ENCODE results near the gene GRB10. TPM values are rescaled to one million over a fixed set of nuclear protein-coding genes. Genes with fewer than 3 reads are reported as not detected.

GRB10 gene
- total RNA-seq, 1 experiment from 2014 or later, result 68.2 TPM

DNA sequence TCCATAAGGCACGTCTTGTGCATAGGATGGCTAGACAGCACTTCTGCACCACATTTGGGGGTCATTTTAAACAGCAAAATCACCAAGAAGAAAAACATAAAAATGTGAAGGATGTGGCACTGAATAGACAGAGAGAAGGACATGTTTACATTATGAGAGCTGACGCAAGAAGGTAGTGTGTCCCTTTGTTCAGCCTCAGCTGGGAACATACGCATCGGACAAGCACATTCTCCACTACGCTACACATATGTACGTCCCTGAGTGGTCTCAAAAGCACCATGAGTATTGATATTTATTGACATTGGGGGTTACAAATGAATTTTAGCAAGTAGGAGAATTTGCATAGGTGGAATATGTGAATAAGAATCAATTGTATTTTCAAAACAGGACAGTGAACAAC lies 237.7 kb downstream of the GRB10 start:
- BruUV-seq (replicated peaks), result no TSS peak
- DNase-seq (ENCODE audit: unreplicated experiment), result no peak
- Mint-ChIP-seq H3K4me1 (ENCODE audit: insufficient read depth, unreplicated experiment) (no peaks in the 10 kb centered on the region), H3K27ac (ENCODE audit: low read depth, unreplicated experiment) (no peak overlapping the region), H3K36me3 (ENCODE audit: insufficient read depth, unreplicated experiment) (no peaks in the 10 kb centered on the region), H3K27me3 (ENCODE audit: insufficient read depth, unreplicated experiment) (no peaks in the 10 kb centered on the region), H3K9me3 (ENCODE audit: unreplicated experiment) (no peaks in the 10 kb centered on the region), H3K4me3 (ENCODE audit: unreplicated experiment) (no peak overlapping the region)
- TF ChIP-seq CTCF (IDR thresholded peaks at IDR 0.05; ENCODE audit: unreplicated experiment), result no peak
- intact Hi-C loops (cut with micrococcal nuclease), result no loop called here
- CTCF ChIA-PET, result interaction anchor here (0.7 to 1.2 kb wide), 2 partner anchors 54 to 77 kb away, joined by 3 to 5 read pairs; no protein-coding TSS in a partner anchor
- POLR2A ChIA-PET, result no interaction called here

DNA sequence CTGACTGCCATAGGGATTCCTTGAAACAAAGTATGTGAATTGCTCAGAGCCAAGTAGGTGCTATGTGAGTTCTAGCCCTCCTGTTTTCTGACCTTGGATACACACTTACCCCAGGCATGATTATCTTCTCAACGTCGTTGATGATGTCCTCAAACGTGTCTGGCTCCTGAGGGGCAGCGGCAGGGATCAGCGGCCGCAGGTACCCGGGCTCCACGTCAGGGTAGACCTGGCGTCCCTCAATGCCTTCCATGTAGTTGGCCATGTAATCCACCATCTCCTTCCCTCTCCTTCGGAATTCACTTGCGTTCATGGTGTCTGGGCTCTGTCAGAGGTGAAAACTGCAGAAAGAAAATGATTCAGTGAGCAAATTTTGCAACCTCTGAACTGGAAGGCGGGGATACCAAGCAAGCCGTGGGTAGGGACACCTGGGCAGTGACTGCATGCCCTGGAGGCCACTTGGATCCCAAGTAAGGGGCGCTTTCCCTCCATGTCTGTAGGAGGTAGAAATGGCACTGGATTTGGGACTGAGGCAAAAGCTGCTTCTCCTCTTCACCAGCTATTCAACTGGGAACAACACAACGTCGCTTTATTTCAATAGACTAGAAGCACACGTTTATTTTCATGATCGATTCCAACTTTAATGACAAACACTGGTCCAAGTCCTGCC lies 238.8 kb downstream of the GRB10 start:
- Mint-ChIP-seq H3K9me3 (ENCODE audit: unreplicated experiment) (no peaks in the 10 kb centered on the region), H3K36me3 (ENCODE audit: insufficient read depth, unreplicated experiment) (no peaks in the 10 kb centered on the region), H3K4me1 (ENCODE audit: insufficient read depth, unreplicated experiment) (no peaks in the 10 kb centered on the region), H3K4me3 (ENCODE audit: unreplicated experiment) (no peak overlapping the region), H3K27me3 (ENCODE audit: insufficient read depth, unreplicated experiment) (no peaks in the 10 kb centered on the region), H3K27ac (ENCODE audit: low read depth, unreplicated experiment) (no peak overlapping the region)
- no peak for DNase-seq (ENCODE audit: unreplicated experiment)
- TF ChIP-seq CTCF (IDR thresholded peaks at IDR 0.05; ENCODE audit: unreplicated experiment), result no peak
- intact Hi-C loops (cut with micrococcal nuclease), result no loop called here
- BruUV-seq (replicated peaks), result no TSS peak
- ChIA-PET CTCF (interaction anchor here (1.2 kb wide), 1 partner anchor 76 kb away, joined by 5 read pairs; no protein-coding TSS in a partner anchor), POLR2A (no interaction called here)

GRCh38 chr7:50542132-50542531 lies 240.6 kb downstream of the GRB10 start:
- no peaks in the 10 kb centered on the region for H3K27me3 Mint-ChIP-seq (ENCODE audit: insufficient read depth, unreplicated experiment)
- no peak overlapping the region for H3K4me3 Mint-ChIP-seq (ENCODE audit: unreplicated experiment)
- no peak overlapping the region for H3K27ac Mint-ChIP-seq (ENCODE audit: low read depth, unreplicated experiment)
- ChIA-PET CTCF (interaction anchor here (0.7 to 1.5 kb wide), 2 partner anchors 74 to 286 kb away, joined by 5 to 10 read pairs; no protein-coding TSS in a partner anchor), POLR2A (no interaction called here)
- no peaks in the 10 kb centered on the region for H3K9me3 Mint-ChIP-seq (ENCODE audit: unreplicated experiment)
- no TSS peak for BruUV-seq (replicated peaks)
- intact Hi-C loops (cut with micrococcal nuclease), result no loop called here
- H3K4me1 Mint-ChIP-seq (ENCODE audit: insufficient read depth, unreplicated experiment), result no peaks in the 10 kb centered on the region
- no peaks in the 10 kb centered on the region for H3K36me3 Mint-ChIP-seq (ENCODE audit: insufficient read depth, unreplicated experiment)
- DNase-seq (ENCODE audit: unreplicated experiment), result no peak
- no peak for TF ChIP-seq CTCF (IDR thresholded peaks at IDR 0.05; ENCODE audit: unreplicated experiment)

GRCh38 chr7:50540785-50541579 lies 241.7 kb downstream of the GRB10 start:
- BruUV-seq (replicated peaks), result no TSS peak
- H3K4me3 Mint-ChIP-seq (ENCODE audit: unreplicated experiment), result no peak overlapping the region
- no peak for DNase-seq (ENCODE audit: unreplicated experiment)
- CTCF ChIA-PET, result interaction anchor here (1.5 to 3.0 kb wide), 2 partner anchors 73 kb away, joined by 10 to 11 read pairs; no protein-coding TSS in a partner anchor
- no peak for TF ChIP-seq CTCF (IDR thresholded peaks at IDR 0.05; ENCODE audit: unreplicated experiment)
- POLR2A ChIA-PET, result no interaction called here
- no peaks in the 10 kb centered on the region for H3K4me1 Mint-ChIP-seq (ENCODE audit: insufficient read depth, unreplicated experiment)
- intact Hi-C loops (cut with micrococcal nuclease), result no loop called here
- H3K27ac Mint-ChIP-seq (ENCODE audit: low read depth, unreplicated experiment), result no peak overlapping the region
- H3K9me3 Mint-ChIP-seq (ENCODE audit: unreplicated experiment), result no peaks in the 10 kb centered on the region
- no peaks in the 10 kb centered on the region for H3K36me3 Mint-ChIP-seq (ENCODE audit: insufficient read depth, unreplicated experiment)
- H3K27me3 Mint-ChIP-seq (ENCODE audit: insufficient read depth, unreplicated experiment), result no peaks in the 10 kb centered on the region
